ENCODE results near the gene BAG1.

- TF ChIP-seq CTCF (IDR thresholded peaks at IDR 0.05; ENCODE audit: insufficient read depth, low read depth, low read length) (no peak), EZH2 (IDR thresholded peaks at IDR 0.05; ENCODE audit: insufficient read depth, low read length) (no peak)
Measured at GRCh38 chr9:33255014-33255413, 9.5 kb downstream of the BAG1 start.

Data from astrocyte (in vitro differentiated cells and primary cell).